Loucy (cell line): Measurements from ENCODE around the gene TEX36.

Source experiments
- H2AFZ ChIP-seq: fragments of 200-600 bp; sonication (generic); 2 replicates; pipeline ENCODE4 v1.6.0; 2016; ENCODE audit warnings: antibody characterized with exemption, mild to moderate bottlenecking, low read length, moderate library complexity
- H3F3A ChIP-seq: fragments of 200-600 bp; 2 replicates; pipeline ENCODE4 v1.6.0; 2016; ENCODE audit warnings: antibody characterized with exemption, low read depth, mild to moderate bottlenecking
- H3K27me3 ChIP-seq: fragments of 200-600 bp; sonication (generic); 2 replicates; pipeline ENCODE4 v1.6.1; 2014; ENCODE audit warnings: low read length, mild to moderate bottlenecking; ENCODE audit not compliant: insufficient read depth, poor library complexity, severe bottlenecking
- H3K36me3 ChIP-seq: fragments of 200-600 bp; sonication (generic); 2 replicates; pipeline ENCODE4 v1.6.1; 2016; ENCODE audit warnings: low read length; ENCODE audit not compliant: insufficient read depth
- H3K4me1 ChIP-seq: fragments of 200-600 bp; sonication (generic); 2 replicates; pipeline ENCODE4 v1.5.1; 2014; ENCODE audit warnings: low read length, mild to moderate bottlenecking; ENCODE audit not compliant: insufficient read depth, poor library complexity, severe bottlenecking
- H3K4me2 ChIP-seq: fragments of 200-600 bp; sonication (generic); 2 replicates; pipeline ENCODE4 v1.6.0; 2014; ENCODE audit warnings: antibody characterized with exemption, low read length, low read depth, mild to moderate bottlenecking; ENCODE audit not compliant: poor library complexity, severe bottlenecking
- H3K4me3 ChIP-seq: fragments of 200-600 bp; sonication (generic); 2 replicates; pipeline ENCODE4 v1.5.1; 2014; ENCODE audit warnings: low read length, mild to moderate bottlenecking, mixed read lengths; ENCODE audit not compliant: poor library complexity, severe bottlenecking
- H3K79me2 ChIP-seq: fragments of 200-600 bp; sonication (generic); 2 replicates; pipeline ENCODE4 v1.6.1; 2014; ENCODE audit warnings: low read length; ENCODE audit not compliant: insufficient read depth
- H3K9ac ChIP-seq: fragments of 200-600 bp; sonication (generic); 2 replicates; pipeline ENCODE4 v1.6.0; 2014; ENCODE audit warnings: mild to moderate bottlenecking, low read depth, low read length, moderate library complexity; ENCODE audit not compliant: poor library complexity, severe bottlenecking
- H3K9me2 ChIP-seq: fragments of 200-600 bp; sonication (generic); replicated peaks from 2 replicates; pipeline ENCODE4 v1.6.1; 2016; ENCODE audit warnings: low read depth, low read length, mixed read lengths
- H3K9me3 ChIP-seq: fragments of 200-600 bp; sonication (generic); 2 replicates; pipeline ENCODE4 v1.6.1; 2014; ENCODE audit warnings: mild to moderate bottlenecking, antibody characterized with exemption, low read length, low read depth; ENCODE audit not compliant: insufficient read depth
- H4K20me1 ChIP-seq: fragments of 200-600 bp; sonication (generic); 2 replicates; pipeline ENCODE4 v1.6.0; 2014; ENCODE audit warnings: antibody characterized with exemption, low read length, mild to moderate bottlenecking; ENCODE audit not compliant: insufficient read depth, poor library complexity, severe bottlenecking
- CTCF ChIP-seq: fragments of 200-600 bp; sonication (generic); conservative IDR thresholded peaks from 2 replicates; pipeline ENCODE4 v1.5.1; 2014; ENCODE audit warnings: mild to moderate bottlenecking, antibody characterized with exemption, low read length
- EZH2phosphoT487 ChIP-seq: fragments of 200-600 bp; IDR thresholded peaks from 2 replicates; pipeline ENCODE4 v1.6.1; 2018; ENCODE audit warnings: antibody characterized with exemption, mild to moderate bottlenecking, moderate library complexity, borderline replicate concordance

The TEX36 gene

GRCh38 chr10:125629758-125630376 is 53.1 kb downstream of the TEX36 start:
- H3K79me2 ChIP-seq: no peaks in the 10 kb centered on the region
- H3K9me2 ChIP-seq: no peaks in the 10 kb centered on the region
- no peaks in the 10 kb centered on the region for H3F3A ChIP-seq
- H2AFZ ChIP-seq: no peak overlapping the region
- H3K27me3 ChIP-seq: no peaks in the 10 kb centered on the region
- H3K36me3 ChIP-seq: no peaks in the 10 kb centered on the region
- H3K4me1 ChIP-seq: no peaks in the 10 kb centered on the region
- no peaks in the 10 kb centered on the region for H4K20me1 ChIP-seq
- H3K4me2 ChIP-seq: no peak overlapping the region
- no peak overlapping the region for H3K9ac ChIP-seq
- TF ChIP-seq CTCF (peak; percentile 48), EZH2phosphoT487 (no peak)
- no peak overlapping the region for H3K4me3 ChIP-seq
- H3K9me3 ChIP-seq: no peaks in the 10 kb centered on the region; the same call in 1 of the 2 replicates

- no peak overlapping the region for H2AFZ ChIP-seq
These were observed 54.6 kb downstream of the TEX36 start for GRCh38 chr10:125628104-125629049.

GRCh38 chr10:125627646-125628045 is 55.3 kb downstream of the TEX36 start:
- Histone ChIP-seq H3F3A (no peaks in the 10 kb centered on the region), H3K27me3 (no peaks in the 10 kb centered on the region), H3K4me3 (no peak overlapping the region), H3K9ac (no peak overlapping the region), H3K36me3 (no peaks in the 10 kb centered on the region), H3K9me2 (no peaks in the 10 kb centered on the region), H3K4me1 (no peaks in the 10 kb centered on the region), H2AFZ (no peak overlapping the region), H4K20me1 (no peaks in the 10 kb centered on the region), H3K4me2 (no peak overlapping the region), H3K79me2 (no peaks in the 10 kb centered on the region), H3K9me3 (no peaks in the 10 kb centered on the region; the same call in 1 of the 2 replicates)
- no peak for TF ChIP-seq EZH2phosphoT487

More at GRCh38 chr10:125628104-125629049, 54.6 kb downstream of the TEX36 start:
- Histone ChIP-seq H3K79me2 (no peaks in the 10 kb centered on the region), H3K9ac (no peak overlapping the region), H3K4me2 (no peak overlapping the region), H3F3A (no peaks in the 10 kb centered on the region), H3K9me3 (no peaks in the 10 kb centered on the region; the same call in 1 of the 2 replicates), H3K36me3 (no peaks in the 10 kb centered on the region), H3K4me3 (no peak overlapping the region), H3K4me1 (no peaks in the 10 kb centered on the region), H3K9me2 (no peaks in the 10 kb centered on the region), H4K20me1 (no peaks in the 10 kb centered on the region), H3K27me3 (no peaks in the 10 kb centered on the region)
- TF ChIP-seq CTCF (no peak), EZH2phosphoT487 (no peak)
